Measurements from ENCODE around the gene RDM1.

RDM1 gene

GRCh38 chr17:35894206-35894605 is 36.4 kb downstream of the RDM1 start:
- ATAC-seq (ENCODE audit: insufficient read depth, low read depth) (no peak), DNase-seq (no peak)
- Histone ChIP-seq H3K9me3 (ENCODE audit: insufficient read depth, low read length, severe bottlenecking) (no peaks in the 10 kb centered on the region), H3K9ac (ENCODE audit: low read depth, low read length) (no peak overlapping the region), H3K79me2 (ENCODE audit: insufficient read depth, low read length) (no peaks in the 10 kb centered on the region), H3K27ac (ENCODE audit: low read length) (no peak overlapping the region), H3K27me3 (ENCODE audit: insufficient read depth, low read length, poor library complexity) (no peaks in the 10 kb centered on the region), H4K20me1 (ENCODE audit: insufficient read depth, low read length) (no peaks in the 10 kb centered on the region), H3K4me3 (ENCODE audit: low read depth in 1 of 2, low read length in 2 of 2) (no peak overlapping the region), H2AFZ (ENCODE audit: low read depth, low read length) (no peak overlapping the region), H3K4me2 (ENCODE audit: insufficient read depth, low read length) (no peak overlapping the region), H3K36me3 (ENCODE audit: insufficient read depth, low read length) (no peaks in the 10 kb centered on the region), H3K4me1 (ENCODE audit: insufficient read depth, low read length) (peaks cover 31% of the 10 kb centered on the region)
- TF ChIP-seq CTCF (IDR thresholded peaks at IDR 0.05; ENCODE audit: borderline replicate concordance, extremely low read depth, low read length, poor library complexity, severe bottlenecking) (no peak), EZH2 (IDR thresholded peaks at IDR 0.05; ENCODE audit: borderline replicate concordance, low read depth, low read length, severe bottlenecking) (no peak)

- Histone ChIP-seq H3K27ac (ENCODE audit: low read length) (no peak overlapping the region), H3K9me3 (ENCODE audit: insufficient read depth, low read length, severe bottlenecking) (no peaks in the 10 kb centered on the region), H3K27me3 (ENCODE audit: insufficient read depth, low read length, poor library complexity) (no peaks in the 10 kb centered on the region), H3K79me2 (ENCODE audit: insufficient read depth, low read length) (no peaks in the 10 kb centered on the region), H3K36me3 (ENCODE audit: insufficient read depth, low read length) (no peaks in the 10 kb centered on the region), H3K4me2 (ENCODE audit: insufficient read depth, low read length) (no peak overlapping the region), H3K4me1 (ENCODE audit: insufficient read depth, low read length) (peaks cover 26% of the 10 kb centered on the region), H2AFZ (ENCODE audit: low read depth, low read length) (no peak overlapping the region), H4K20me1 (ENCODE audit: insufficient read depth, low read length) (no peaks in the 10 kb centered on the region), H3K4me3 (ENCODE audit: low read depth in 1 of 2, low read length in 2 of 2) (no peak overlapping the region), H3K9ac (ENCODE audit: low read depth, low read length) (no peak overlapping the region)
- TF ChIP-seq CTCF (IDR thresholded peaks at IDR 0.05; ENCODE audit: borderline replicate concordance, extremely low read depth, low read length, poor library complexity, severe bottlenecking) (no peak), EZH2 (IDR thresholded peaks at IDR 0.05; ENCODE audit: borderline replicate concordance, low read depth, low read length, severe bottlenecking) (no peak)
- DNase-seq (no peak), ATAC-seq (ENCODE audit: insufficient read depth, low read depth) (no peak)
Measured at GRCh38 chr17:35893751-35894150, 36.8 kb downstream of the RDM1 start.

- no peak for TF ChIP-seq CTCF (IDR thresholded peaks at IDR 0.05; ENCODE audit: borderline replicate concordance, extremely low read depth, low read length, poor library complexity, severe bottlenecking)
- TF ChIP-seq EZH2 (IDR thresholded peaks at IDR 0.05; ENCODE audit: borderline replicate concordance, low read depth, low read length, severe bottlenecking): no peak
- ATAC-seq (ENCODE audit: insufficient read depth, low read depth) (no peak), DNase-seq (no peak)
- Histone ChIP-seq H2AFZ (ENCODE audit: low read depth, low read length) (no peak overlapping the region), H3K36me3 (ENCODE audit: insufficient read depth, low read length) (no peaks in the 10 kb centered on the region), H4K20me1 (ENCODE audit: insufficient read depth, low read length) (no peaks in the 10 kb centered on the region), H3K4me2 (ENCODE audit: insufficient read depth, low read length) (no peak overlapping the region), H3K4me1 (ENCODE audit: insufficient read depth, low read length) (peaks cover 15% of the 10 kb centered on the region), H3K27me3 (ENCODE audit: insufficient read depth, low read length, poor library complexity) (no peaks in the 10 kb centered on the region), H3K9me3 (ENCODE audit: insufficient read depth, low read length, severe bottlenecking) (no peaks in the 10 kb centered on the region), H3K4me3 (ENCODE audit: low read depth in 1 of 2, low read length in 2 of 2) (no peak overlapping the region), H3K79me2 (ENCODE audit: insufficient read depth, low read length) (no peaks in the 10 kb centered on the region), H3K27ac (ENCODE audit: low read length) (no peak overlapping the region), H3K9ac (ENCODE audit: low read depth, low read length) (no peak overlapping the region)
Measured at GRCh38 chr17:35892091-35893035, 38.2 kb downstream of the RDM1 start.

All from DND-41 (cell line).